Epithelial cell of prostate (primary cell): ENCODE measurements around the gene AKAP13.

Experiments used
- DNase-seq: peaks from one replicate; pipeline ENCODE4 v3.0.0-alpha.2; 2011; ENCODE audit warnings: low read depth, low spot score
- H3K27ac ChIP-seq: fragments of 450-650 bp; 2 replicates; pipeline ENCODE4 v1.5.1; 2017; ENCODE audit warnings: mild to moderate bottlenecking

Gene AKAP13

GRCh38 chr15:85676342-85677098 is 296.1 kb downstream of the AKAP13 start:
- no peak overlapping the region for H3K27ac ChIP-seq
- DNase-seq = no peak

GRCh38 chr15:85679231-85679630 is 298.8 kb downstream of the AKAP13 start:
- H3K27ac ChIP-seq = no peak overlapping the region
- DNase-seq = no peak

GRCh38 chr15:85681386-85681785 is 301.0 kb downstream of the AKAP13 start:
- no peak for DNase-seq
- H3K27ac ChIP-seq = no peak overlapping the region

GRCh38 chr15:85684174-85684710 is 303.8 kb downstream of the AKAP13 start:
- no peak for DNase-seq
- H3K27ac ChIP-seq = no peak overlapping the region

- H3K27ac ChIP-seq = no peak overlapping the region
- DNase-seq = no peak
Observed at GRCh38 chr15:85685356-85685755, 305.0 kb downstream of the AKAP13 start.

- no peak overlapping the region for H3K27ac ChIP-seq
- no peak for DNase-seq
Observed at GRCh38 chr15:85687329-85687728, 306.9 kb downstream of the AKAP13 start.

- no peak overlapping the region for H3K27ac ChIP-seq
- DNase-seq = no peak
Observed at GRCh38 chr15:85688711-85689110, 308.3 kb downstream of the AKAP13 start.

GRCh38 chr15:85689729-85690128 is 309.3 kb downstream of the AKAP13 start:
- no peak overlapping the region for H3K27ac ChIP-seq
- no peak for DNase-seq

- no peak overlapping the region for H3K27ac ChIP-seq
- DNase-seq = no peak
Observed at GRCh38 chr15:85690561-85691231, 310.3 kb downstream of the AKAP13 start.

- no peak for DNase-seq
- no peak overlapping the region for H3K27ac ChIP-seq
Observed at GRCh38 chr15:85691350-85692240, 311.2 kb downstream of the AKAP13 start.

- no peak overlapping the region for H3K27ac ChIP-seq
- no peak for DNase-seq
Observed at GRCh38 chr15:85692321-85692720, 311.9 kb downstream of the AKAP13 start.

GRCh38 chr15:85692873-85693272 is 312.5 kb downstream of the AKAP13 start:
- no peak overlapping the region for H3K27ac ChIP-seq
- no peak for DNase-seq

- H3K27ac ChIP-seq = no peak overlapping the region
- no peak for DNase-seq
Observed at GRCh38 chr15:85693277-85693676, 312.9 kb downstream of the AKAP13 start.

- DNase-seq = no peak
- no peak overlapping the region for H3K27ac ChIP-seq
Observed at GRCh38 chr15:85694091-85694490, 313.7 kb downstream of the AKAP13 start.

- DNase-seq = no peak
- H3K27ac ChIP-seq = no peak overlapping the region
Observed at GRCh38 chr15:85700767-85701166, 320.4 kb downstream of the AKAP13 start.

- no peak for DNase-seq
- no peak overlapping the region for H3K27ac ChIP-seq
Observed at GRCh38 chr15:85702321-85703101, 322.1 kb downstream of the AKAP13 start.

GRCh38 chr15:85704066-85704465 is 323.7 kb downstream of the AKAP13 start:
- no peak overlapping the region for H3K27ac ChIP-seq

GRCh38 chr15:85704720-85705429 is 324.5 kb downstream of the AKAP13 start:
- no peak overlapping the region for H3K27ac ChIP-seq
- no peak for DNase-seq

More at GRCh38 chr15:85704066-85704465, 323.7 kb downstream of the AKAP13 start:
- DNase-seq = no peak
